ENCODE measurements around the gene MAP3K15. TPM values are rescaled to one million over a fixed set of nuclear protein-coding genes. Genes with fewer than 3 reads are reported as not detected.
A peak's percentile ranks its signal among the peaks of the same experiment; 100 is the strongest.

MAP3K15 gene
- total RNA-seq, 1 donor from 2014 or later, result 2.1 TPM

DNA sequence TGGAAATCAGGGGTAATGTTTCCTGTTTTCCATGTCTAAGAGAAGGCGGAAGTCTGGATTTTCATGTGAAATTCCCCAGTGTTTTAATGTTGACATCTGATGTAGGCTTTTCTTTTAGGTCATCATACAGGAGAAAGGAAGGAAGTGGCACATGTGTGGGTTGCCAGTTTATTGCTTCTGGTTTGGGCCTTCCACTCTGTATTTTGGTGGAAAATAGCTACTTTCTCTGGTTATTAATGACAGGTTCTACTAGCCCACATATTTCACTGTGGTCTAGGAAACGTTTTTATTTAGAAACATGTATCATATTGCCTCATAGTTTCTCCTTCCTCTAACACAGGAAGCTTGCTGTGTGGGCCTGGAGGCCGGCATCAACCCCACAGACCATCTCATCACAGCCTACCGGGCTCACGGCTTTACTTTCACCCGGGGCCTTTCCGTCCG, 164.3 kb downstream of the MAP3K15 start:
- Histone ChIP-seq H4K20me1 (ENCODE audit: insufficient read depth, low read length) (peaks cover 13% of the 10 kb centered on the region), H2AFZ (ENCODE audit: low read depth, low read length) (no peak overlapping the region), H3K9me3 (ENCODE audit: insufficient read depth, low read depth, low read length) (no peaks in the 10 kb centered on the region), H3K27ac (ENCODE audit: low read depth, low read length) (no peak overlapping the region), H3K36me3 (ENCODE audit: insufficient read depth, low read length) (peaks cover 20% of the 10 kb centered on the region), H3K27me3 (ENCODE audit: insufficient read depth, low read length) (no peaks in the 10 kb centered on the region), H3K4me1 (ENCODE audit: insufficient read depth, low read length) (no peaks in the 10 kb centered on the region), H3K4me3 (ENCODE audit: insufficient read depth, low read depth, low read length) (no peak overlapping the region), H3K9ac (ENCODE audit: low read length) (no peak overlapping the region), H3K4me2 (ENCODE audit: low read length) (no peak overlapping the region), H3K79me2 (ENCODE audit: insufficient read depth, low read length) (peaks cover 24% of the 10 kb centered on the region)
- TF ChIP-seq EZH2 (IDR thresholded peaks at IDR 0.05; ENCODE audit: insufficient read depth, low read length) (no peak), CTCF (IDR thresholded peaks at IDR 0.05; ENCODE audit: insufficient read depth, low read depth, low read length) (no peak)
- Mint-ChIP-seq H3K4me3 (ENCODE audit: unreplicated experiment) (no peak overlapping the region), H3K4me1 (ENCODE audit: low read depth, unreplicated experiment) (peaks cover 1% of the 10 kb centered on the region), H3K36me3 (ENCODE audit: low read depth, unreplicated experiment) (peaks cover 6% of the 10 kb centered on the region), H3K27ac (ENCODE audit: unreplicated experiment) (no peak overlapping the region), H3K27me3 (ENCODE audit: low read depth, unreplicated experiment) (no peaks in the 10 kb centered on the region), H3K9me3 (ENCODE audit: unreplicated experiment) (no peaks in the 10 kb centered on the region)
- FAIRE-seq (peak; percentile 62), DNase-seq (ENCODE audit: low read depth) (no peak)

DNA sequence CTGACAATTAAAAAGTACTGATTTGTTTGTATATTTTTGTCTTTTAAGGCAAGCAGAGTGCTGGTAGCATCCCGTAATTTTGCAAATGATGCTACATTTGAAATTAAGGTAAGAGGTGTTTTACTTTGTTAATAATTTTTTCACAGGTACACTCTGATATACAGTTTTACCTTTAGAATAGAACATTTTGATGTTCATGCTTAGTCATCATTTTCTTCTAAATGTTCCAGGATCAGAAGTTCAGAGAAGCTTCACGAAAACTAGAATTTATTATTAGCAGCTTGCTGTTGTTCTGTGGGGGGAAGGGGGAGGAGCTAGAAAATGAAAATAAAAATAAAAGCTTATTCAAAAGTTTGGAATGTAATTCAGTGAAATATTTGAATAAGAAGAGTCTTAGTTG, 166.0 kb downstream of the MAP3K15 start:
- Histone ChIP-seq H3K36me3 (ENCODE audit: insufficient read depth, low read length) (peaks cover 20% of the 10 kb centered on the region), H3K79me2 (ENCODE audit: insufficient read depth, low read length) (peaks cover 40% of the 10 kb centered on the region), H3K27ac (ENCODE audit: low read depth, low read length) (no peak overlapping the region), H3K4me1 (ENCODE audit: insufficient read depth, low read length) (peaks cover 3% of the 10 kb centered on the region), H4K20me1 (ENCODE audit: insufficient read depth, low read length) (peaks cover 21% of the 10 kb centered on the region), H2AFZ (ENCODE audit: low read depth, low read length) (no peak overlapping the region), H3K9me3 (ENCODE audit: insufficient read depth, low read depth, low read length) (no peaks in the 10 kb centered on the region), H3K4me3 (ENCODE audit: insufficient read depth, low read depth, low read length) (no peak overlapping the region), H3K27me3 (ENCODE audit: insufficient read depth, low read length) (no peaks in the 10 kb centered on the region), H3K4me2 (ENCODE audit: low read length) (no peak overlapping the region), H3K9ac (ENCODE audit: low read length) (no peak overlapping the region)
- Mint-ChIP-seq H3K27me3 (ENCODE audit: low read depth, unreplicated experiment) (no peaks in the 10 kb centered on the region), H3K27ac (ENCODE audit: unreplicated experiment) (no peak overlapping the region), H3K9me3 (ENCODE audit: unreplicated experiment) (no peaks in the 10 kb centered on the region), H3K4me3 (ENCODE audit: unreplicated experiment) (no peak overlapping the region), H3K4me1 (ENCODE audit: low read depth, unreplicated experiment) (peaks cover 1% of the 10 kb centered on the region), H3K36me3 (ENCODE audit: low read depth, unreplicated experiment) (peaks cover 2% of the 10 kb centered on the region)
- no peak for TF ChIP-seq CTCF (IDR thresholded peaks at IDR 0.05; ENCODE audit: insufficient read depth, low read depth, low read length)
- no peak for TF ChIP-seq EZH2 (IDR thresholded peaks at IDR 0.05; ENCODE audit: insufficient read depth, low read length)
- FAIRE-seq (peak; percentile 73), DNase-seq (ENCODE audit: low read depth) (no peak)

DNA sequence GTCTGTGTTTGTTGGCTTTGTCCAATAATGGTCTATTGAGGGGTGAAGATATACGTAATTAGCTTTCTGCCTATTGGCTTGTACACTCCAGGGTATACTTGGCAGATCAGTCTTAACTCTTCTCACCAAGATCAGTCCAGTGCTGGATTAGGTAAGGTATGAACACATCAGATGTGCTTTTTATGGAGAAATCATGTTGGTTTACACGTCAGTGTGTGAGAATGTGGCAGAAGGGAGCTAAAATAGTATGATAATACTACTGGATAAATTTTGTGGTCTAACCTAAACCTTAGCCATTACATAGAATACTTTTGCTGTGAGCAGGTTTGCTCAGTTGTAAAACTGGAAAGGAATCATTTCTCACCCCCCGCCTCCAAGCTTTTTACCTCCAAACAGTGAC, 167.4 kb downstream of the MAP3K15 start:
- H3K4me1 Mint-ChIP-seq (ENCODE audit: low read depth, unreplicated experiment), result peaks cover 4% of the 10 kb centered on the region
- Histone ChIP-seq H3K27me3 (ENCODE audit: insufficient read depth, low read length) (no peaks in the 10 kb centered on the region), H3K9me3 (ENCODE audit: insufficient read depth, low read depth, low read length) (no peaks in the 10 kb centered on the region), H3K4me2 (ENCODE audit: low read length) (no peak overlapping the region), H3K27ac (ENCODE audit: low read depth, low read length) (no peak overlapping the region), H3K79me2 (ENCODE audit: insufficient read depth, low read length) (peaks cover 46% of the 10 kb centered on the region), H4K20me1 (ENCODE audit: insufficient read depth, low read length) (peaks cover 21% of the 10 kb centered on the region), H3K4me1 (ENCODE audit: insufficient read depth, low read length) (peaks cover 3% of the 10 kb centered on the region), H3K36me3 (ENCODE audit: insufficient read depth, low read length) (peaks cover 13% of the 10 kb centered on the region), H3K9ac (ENCODE audit: low read length) (no peak overlapping the region), H3K4me3 (ENCODE audit: insufficient read depth, low read depth, low read length) (no peak overlapping the region), H2AFZ (ENCODE audit: low read depth, low read length) (no peak overlapping the region)
- H3K36me3 Mint-ChIP-seq (ENCODE audit: low read depth, unreplicated experiment), result peaks cover 2% of the 10 kb centered on the region
- FAIRE-seq, result peak; percentile 83
- H3K27ac Mint-ChIP-seq (ENCODE audit: unreplicated experiment), result no peak overlapping the region
- H3K9me3 Mint-ChIP-seq (ENCODE audit: unreplicated experiment), result no peaks in the 10 kb centered on the region
- H3K27me3 Mint-ChIP-seq (ENCODE audit: low read depth, unreplicated experiment), result no peaks in the 10 kb centered on the region
- no peak for TF ChIP-seq CTCF (IDR thresholded peaks at IDR 0.05; ENCODE audit: insufficient read depth, low read depth, low read length)
- TF ChIP-seq EZH2 (IDR thresholded peaks at IDR 0.05; ENCODE audit: insufficient read depth, low read length), result no peak
- no peak for DNase-seq (ENCODE audit: low read depth)
- H3K4me3 Mint-ChIP-seq (ENCODE audit: unreplicated experiment), result no peak overlapping the region
